Measurements from ENCODE around the gene SMR3A.

The SMR3A gene

GRCh38 chr4:70360460-70360859 lies at the start of gene SMR3A:
TSS of gene SMR3A (plus strand) at chr4:70360760. CDS start at chr4:70362116, 1,356 bp downstream.
- H3K9ac ChIP-seq (ENCODE audit: low read depth, low read length), result no peak within 1 kb of the TSS
- no peaks in the 10 kb centered on the region for H3K36me3 ChIP-seq (ENCODE audit: control insufficient read depth, insufficient read depth, low read length)
- no peaks in the 10 kb centered on the region for H3K4me1 ChIP-seq (ENCODE audit: control insufficient read depth, insufficient read depth, low read length)
- no peaks in the 10 kb centered on the region for H3K27me3 ChIP-seq (ENCODE audit: control insufficient read depth, insufficient read depth, low read length)
- H3K9me3 ChIP-seq (ENCODE audit: control insufficient read depth, insufficient read depth, low read length), result no peaks in the 10 kb centered on the region
- H3K4me3 ChIP-seq (ENCODE audit: low read depth, low read length), result no peak within 1 kb of the TSS

GRCh38 chr4:70313736-70314135 lies 46.8 kb upstream of the SMR3A start:
- Histone ChIP-seq H3K4me3 (ENCODE audit: low read depth, low read length) (no peak overlapping the region), H3K27me3 (ENCODE audit: control insufficient read depth, insufficient read depth, low read length) (no peaks in the 10 kb centered on the region), H3K36me3 (ENCODE audit: control insufficient read depth, insufficient read depth, low read length) (no peaks in the 10 kb centered on the region), H3K9ac (ENCODE audit: low read depth, low read length) (no peak overlapping the region), H3K4me1 (ENCODE audit: control insufficient read depth, insufficient read depth, low read length) (no peaks in the 10 kb centered on the region), H3K9me3 (ENCODE audit: control insufficient read depth, insufficient read depth, low read length) (no peaks in the 10 kb centered on the region)

- Histone ChIP-seq H3K4me1 (ENCODE audit: control insufficient read depth, insufficient read depth, low read length) (no peaks in the 10 kb centered on the region), H3K36me3 (ENCODE audit: control insufficient read depth, insufficient read depth, low read length) (no peaks in the 10 kb centered on the region), H3K27me3 (ENCODE audit: control insufficient read depth, insufficient read depth, low read length) (no peaks in the 10 kb centered on the region), H3K4me3 (ENCODE audit: low read depth, low read length) (no peak overlapping the region), H3K9ac (ENCODE audit: low read depth, low read length) (no peak overlapping the region), H3K9me3 (ENCODE audit: control insufficient read depth, insufficient read depth, low read length) (no peaks in the 10 kb centered on the region)
Observed at GRCh38 chr4:70315928-70316327, 44.6 kb upstream of the SMR3A start.

- H3K9ac ChIP-seq (ENCODE audit: low read depth, low read length), result no peak overlapping the region
- no peaks in the 10 kb centered on the region for H3K9me3 ChIP-seq (ENCODE audit: control insufficient read depth, insufficient read depth, low read length)
- H3K4me3 ChIP-seq (ENCODE audit: low read depth, low read length), result no peak overlapping the region
- no peaks in the 10 kb centered on the region for H3K4me1 ChIP-seq (ENCODE audit: control insufficient read depth, insufficient read depth, low read length)
- H3K27me3 ChIP-seq (ENCODE audit: control insufficient read depth, insufficient read depth, low read length), result no peaks in the 10 kb centered on the region
- no peaks in the 10 kb centered on the region for H3K36me3 ChIP-seq (ENCODE audit: control insufficient read depth, insufficient read depth, low read length)
Observed at GRCh38 chr4:70326052-70326451, 34.5 kb upstream of the SMR3A start.

GRCh38 chr4:70334681-70335080 lies 25.9 kb upstream of the SMR3A start, which contains the start of gene CABS1:
TSS of gene CABS1 (plus strand) at chr4:70334981. CDS start at chr4:70335040, 59 bp downstream.
- H3K36me3 ChIP-seq (ENCODE audit: control insufficient read depth, insufficient read depth, low read length), result no peaks in the 10 kb centered on the region
- no peaks in the 10 kb centered on the region for H3K4me1 ChIP-seq (ENCODE audit: control insufficient read depth, insufficient read depth, low read length)
- H3K9me3 ChIP-seq (ENCODE audit: control insufficient read depth, insufficient read depth, low read length), result no peaks in the 10 kb centered on the region
- no peaks in the 10 kb centered on the region for H3K27me3 ChIP-seq (ENCODE audit: control insufficient read depth, insufficient read depth, low read length)
- H3K4me3 ChIP-seq (ENCODE audit: low read depth, low read length), result no peak within 1 kb of the TSS
- no peak within 1 kb of the TSS for H3K9ac ChIP-seq (ENCODE audit: low read depth, low read length)

GRCh38 chr4:70336043-70336442 lies 24.5 kb upstream of the SMR3A start:
- Histone ChIP-seq H3K9me3 (ENCODE audit: control insufficient read depth, insufficient read depth, low read length) (no peaks in the 10 kb centered on the region), H3K4me3 (ENCODE audit: low read depth, low read length) (no peak overlapping the region), H3K4me1 (ENCODE audit: control insufficient read depth, insufficient read depth, low read length) (no peaks in the 10 kb centered on the region), H3K27me3 (ENCODE audit: control insufficient read depth, insufficient read depth, low read length) (no peaks in the 10 kb centered on the region), H3K9ac (ENCODE audit: low read depth, low read length) (no peak overlapping the region), H3K36me3 (ENCODE audit: control insufficient read depth, insufficient read depth, low read length) (no peaks in the 10 kb centered on the region)

GRCh38 chr4:70337886-70338420 lies 22.6 kb upstream of the SMR3A start:
- Histone ChIP-seq H3K36me3 (ENCODE audit: control insufficient read depth, insufficient read depth, low read length) (no peaks in the 10 kb centered on the region), H3K9ac (ENCODE audit: low read depth, low read length) (no peak overlapping the region), H3K9me3 (ENCODE audit: control insufficient read depth, insufficient read depth, low read length) (no peaks in the 10 kb centered on the region), H3K4me3 (ENCODE audit: low read depth, low read length) (no peak overlapping the region), H3K27me3 (ENCODE audit: control insufficient read depth, insufficient read depth, low read length) (no peaks in the 10 kb centered on the region), H3K4me1 (ENCODE audit: control insufficient read depth, insufficient read depth, low read length) (no peaks in the 10 kb centered on the region)

- Histone ChIP-seq H3K36me3 (ENCODE audit: control insufficient read depth, insufficient read depth, low read length) (no peaks in the 10 kb centered on the region), H3K27me3 (ENCODE audit: control insufficient read depth, insufficient read depth, low read length) (no peaks in the 10 kb centered on the region), H3K9ac (ENCODE audit: low read depth, low read length) (no peak overlapping the region), H3K4me3 (ENCODE audit: low read depth, low read length) (no peak overlapping the region), H3K4me1 (ENCODE audit: control insufficient read depth, insufficient read depth, low read length) (no peaks in the 10 kb centered on the region), H3K9me3 (ENCODE audit: control insufficient read depth, insufficient read depth, low read length) (no peaks in the 10 kb centered on the region)
Observed at GRCh38 chr4:70356185-70356584, 4.4 kb upstream of the SMR3A start.

GRCh38 chr4:70359115-70359661 lies 1.4 kb upstream of the SMR3A start:
- Histone ChIP-seq H3K36me3 (ENCODE audit: control insufficient read depth, insufficient read depth, low read length) (no peaks in the 10 kb centered on the region), H3K4me1 (ENCODE audit: control insufficient read depth, insufficient read depth, low read length) (no peaks in the 10 kb centered on the region), H3K9me3 (ENCODE audit: control insufficient read depth, insufficient read depth, low read length) (no peaks in the 10 kb centered on the region), H3K9ac (ENCODE audit: low read depth, low read length) (no peak overlapping the region), H3K27me3 (ENCODE audit: control insufficient read depth, insufficient read depth, low read length) (no peaks in the 10 kb centered on the region), H3K4me3 (ENCODE audit: low read depth, low read length) (no peak overlapping the region)

- H3K4me3 ChIP-seq (ENCODE audit: low read depth, low read length), result no peak overlapping the region
- no peaks in the 10 kb centered on the region for H3K27me3 ChIP-seq (ENCODE audit: control insufficient read depth, insufficient read depth, low read length)
- H3K9me3 ChIP-seq (ENCODE audit: control insufficient read depth, insufficient read depth, low read length), result no peaks in the 10 kb centered on the region
- no peaks in the 10 kb centered on the region for H3K36me3 ChIP-seq (ENCODE audit: control insufficient read depth, insufficient read depth, low read length)
- no peaks in the 10 kb centered on the region for H3K4me1 ChIP-seq (ENCODE audit: control insufficient read depth, insufficient read depth, low read length)
- no peak overlapping the region for H3K9ac ChIP-seq (ENCODE audit: low read depth, low read length)
Observed at GRCh38 chr4:70364002-70364401, 3.4 kb downstream of the SMR3A start.

GRCh38 chr4:70365479-70365878 lies 4.9 kb downstream of the SMR3A start:
- Histone ChIP-seq H3K4me1 (ENCODE audit: control insufficient read depth, insufficient read depth, low read length) (no peaks in the 10 kb centered on the region), H3K9ac (ENCODE audit: low read depth, low read length) (no peak overlapping the region), H3K9me3 (ENCODE audit: control insufficient read depth, insufficient read depth, low read length) (no peaks in the 10 kb centered on the region), H3K36me3 (ENCODE audit: control insufficient read depth, insufficient read depth, low read length) (no peaks in the 10 kb centered on the region), H3K27me3 (ENCODE audit: control insufficient read depth, insufficient read depth, low read length) (no peaks in the 10 kb centered on the region), H3K4me3 (ENCODE audit: low read depth, low read length) (no peak overlapping the region)

- H3K36me3 ChIP-seq (ENCODE audit: control insufficient read depth, insufficient read depth, low read length), result no peaks in the 10 kb centered on the region
- H3K9ac ChIP-seq (ENCODE audit: low read depth, low read length), result no peak overlapping the region
- no peaks in the 10 kb centered on the region for H3K9me3 ChIP-seq (ENCODE audit: control insufficient read depth, insufficient read depth, low read length)
- H3K4me1 ChIP-seq (ENCODE audit: control insufficient read depth, insufficient read depth, low read length), result no peaks in the 10 kb centered on the region
- no peak overlapping the region for H3K4me3 ChIP-seq (ENCODE audit: low read depth, low read length)
- H3K27me3 ChIP-seq (ENCODE audit: control insufficient read depth, insufficient read depth, low read length), result no peaks in the 10 kb centered on the region
Observed at GRCh38 chr4:70367813-70368212, 7.3 kb downstream of the SMR3A start.
